ENCODE results near the gene ATG16L2. TPM values are rescaled to one million over a fixed set of nuclear protein-coding genes. Genes with fewer than 3 reads are reported as not detected.

ATG16L2 gene
- total and polyA plus RNA-seq, 2 donors (not counting 3 experiments of a cell fraction or from before 2014, with no cell fraction given): 26.5 to 30.5 TPM

DNA sequence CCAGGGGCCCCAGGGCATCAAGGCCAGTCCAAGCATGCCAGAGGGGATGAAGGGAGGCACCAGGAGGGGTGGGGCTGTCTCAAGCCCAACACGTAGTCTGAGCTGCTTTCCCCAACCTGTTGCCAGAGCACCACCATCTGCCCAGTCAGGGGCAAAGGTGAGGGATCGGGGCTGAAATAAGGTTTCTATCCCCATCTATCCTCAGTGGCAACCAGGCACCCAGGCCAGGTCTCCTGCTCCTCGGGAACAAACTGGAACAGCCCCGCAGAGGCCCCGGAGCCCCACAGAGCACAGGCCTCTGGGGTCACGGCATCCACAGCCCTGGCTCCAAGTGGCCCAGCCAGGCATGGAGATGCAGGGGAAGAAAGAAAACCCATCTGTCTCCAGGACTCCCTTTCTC, 39.7 kb upstream of the ATG16L2 start:
- Histone ChIP-seq H3K36me3 (ENCODE audit: control insufficient read depth in 2 of 2, extremely low read depth in 1 of 2, insufficient read depth in 2 of 2, low read length in 2 of 2) (no peaks in the 10 kb centered on the region), H3K9me1 (replicated peaks; ENCODE audit: control insufficient read depth, extremely low read depth, insufficient read depth, low read length) (no peaks in the 10 kb centered on the region), H3K4me3 (replicated peaks in 1 of 3; ENCODE audit: insufficient read depth in 1 of 3, low read depth in 1 of 3, low read length in 3 of 3) (no peak overlapping the region), H3K79me2 (ENCODE audit: control insufficient read depth, insufficient read depth, low read length) (no peaks in the 10 kb centered on the region), H3K4me1 (ENCODE audit: control insufficient read depth, extremely low read depth, insufficient read depth, low read length) (peaks cover 3% of the 10 kb centered on the region), H3K9me3 (replicated peaks; ENCODE audit: control insufficient read depth, insufficient read depth, low read length) (no peaks in the 10 kb centered on the region), H3K27me3 (ENCODE audit: control insufficient read depth in 2 of 2, insufficient read depth in 2 of 2, low read length in 2 of 2) (no peaks in the 10 kb centered on the region), H3K27ac (ENCODE audit: insufficient read depth, low read depth, low read length) (no peak overlapping the region), H2AFZ (ENCODE audit: low read depth, low read length) (no peak overlapping the region), H4K20me1 (replicated peaks; ENCODE audit: control insufficient read depth, extremely low read depth, insufficient read depth, low read length) (no peaks in the 10 kb centered on the region), H3K9ac (replicated peaks; ENCODE audit: extremely low read depth, insufficient read depth, low read length) (no peak overlapping the region), H3K4me2 (ENCODE audit: insufficient read depth, low read length) (no peak overlapping the region)
- no peak for DNase-seq (ENCODE audit: low read depth, low spot score)
- dilution Hi-C loops (cut with MboI; ENCODE audit: extremely low pct_ligation_motif_present, low sequenced_read_pairs): no loop called here
- no peak for FAIRE-seq
- no TSS peak for BruUV-seq (replicated peaks)
- ChIA-PET POLR2A (no interaction called here), CTCF (interaction anchor here (1.0 to 3.7 kb wide), 3 partner anchors 9 to 49 kb away, joined by 4 to 15 read pairs (median 8); partner anchors contain the start of gene STARD10)
- intact Hi-C loops (cut with micrococcal nuclease): no loop called here
- TF ChIP-seq POLR2A (IDR thresholded peaks at IDR 0.05; ENCODE audit: low read depth, low read length) (no peak), GATA2 (IDR thresholded peaks at IDR 0.05; ENCODE audit: insufficient read depth, insufficient read length, low read depth, low read length) (no peak), JUN (IDR thresholded peaks at IDR 0.05; ENCODE audit: borderline replicate concordance, insufficient read depth, insufficient read length, low read depth) (no peak), MYC (IDR thresholded peaks at IDR 0.05; ENCODE audit: low read depth, low read length) (no peak), FOS (IDR thresholded peaks at IDR 0.05; ENCODE audit: borderline replicate concordance, insufficient read depth, low read length) (no peak), EZH2 (IDR thresholded peaks at IDR 0.05; ENCODE audit: borderline replicate concordance, low read depth, low read length, severe bottlenecking) (no peak), POLR2AphosphoS5 (IDR thresholded peaks at IDR 0.05; ENCODE audit: insufficient read depth, low read depth, low read length) (no peak)
- TF ChIP-seq, protein P1, sequence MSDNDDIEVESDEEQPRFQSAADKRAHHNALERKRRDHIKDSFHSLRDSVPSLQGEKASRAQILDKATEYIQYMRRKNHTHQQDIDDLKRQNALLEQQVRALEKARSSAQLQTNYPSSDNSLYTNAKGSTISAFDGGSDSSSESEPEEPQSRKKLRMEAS (IDR thresholded peaks at IDR 0.05; ENCODE audit: insufficient read depth, insufficient read length): no peak
- TF ChIP-seq, protein P2, sequence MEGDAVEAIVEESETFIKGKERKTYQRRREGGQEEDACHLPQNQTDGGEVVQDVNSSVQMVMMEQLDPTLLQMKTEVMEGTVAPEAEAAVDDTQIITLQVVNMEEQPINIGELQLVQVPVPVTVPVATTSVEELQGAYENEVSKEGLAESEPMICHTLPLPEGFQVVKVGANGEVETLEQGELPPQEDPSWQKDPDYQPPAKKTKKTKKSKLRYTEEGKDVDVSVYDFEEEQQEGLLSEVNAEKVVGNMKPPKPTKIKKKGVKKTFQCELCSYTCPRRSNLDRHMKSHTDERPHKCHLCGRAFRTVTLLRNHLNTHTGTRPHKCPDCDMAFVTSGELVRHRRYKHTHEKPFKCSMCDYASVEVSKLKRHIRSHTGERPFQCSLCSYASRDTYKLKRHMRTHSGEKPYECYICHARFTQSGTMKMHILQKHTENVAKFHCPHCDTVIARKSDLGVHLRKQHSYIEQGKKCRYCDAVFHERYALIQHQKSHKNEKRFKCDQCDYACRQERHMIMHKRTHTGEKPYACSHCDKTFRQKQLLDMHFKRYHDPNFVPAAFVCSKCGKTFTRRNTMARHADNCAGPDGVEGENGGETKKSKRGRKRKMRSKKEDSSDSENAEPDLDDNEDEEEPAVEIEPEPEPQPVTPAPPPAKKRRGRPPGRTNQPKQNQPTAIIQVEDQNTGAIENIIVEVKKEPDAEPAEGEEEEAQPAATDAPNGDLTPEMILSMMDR (IDR thresholded peaks at IDR 0.05; ENCODE audit: extremely low read depth in 1 of 2, insufficient read depth in 1 of 2, low read depth in 1 of 2, low read length in 2 of 2): no peak

All from endothelial cell of umbilical vein (primary cell).